Islet precursor cell (in vitro differentiated cells): ENCODE measurements around the gene BNIP5.
A peak's percentile ranks its signal among the peaks of the same experiment; 100 is the strongest.
"Not testable (repeated sequence)": the region's sequence is repeated elsewhere in the genome, so short reads cannot be mapped to it uniquely, and the experiment has no call there.

Source experiments
- DNase-seq: peaks from one replicate; pipeline ENCODE4 v3.0.0-alpha.2; 2018

Gene BNIP5

DNA sequence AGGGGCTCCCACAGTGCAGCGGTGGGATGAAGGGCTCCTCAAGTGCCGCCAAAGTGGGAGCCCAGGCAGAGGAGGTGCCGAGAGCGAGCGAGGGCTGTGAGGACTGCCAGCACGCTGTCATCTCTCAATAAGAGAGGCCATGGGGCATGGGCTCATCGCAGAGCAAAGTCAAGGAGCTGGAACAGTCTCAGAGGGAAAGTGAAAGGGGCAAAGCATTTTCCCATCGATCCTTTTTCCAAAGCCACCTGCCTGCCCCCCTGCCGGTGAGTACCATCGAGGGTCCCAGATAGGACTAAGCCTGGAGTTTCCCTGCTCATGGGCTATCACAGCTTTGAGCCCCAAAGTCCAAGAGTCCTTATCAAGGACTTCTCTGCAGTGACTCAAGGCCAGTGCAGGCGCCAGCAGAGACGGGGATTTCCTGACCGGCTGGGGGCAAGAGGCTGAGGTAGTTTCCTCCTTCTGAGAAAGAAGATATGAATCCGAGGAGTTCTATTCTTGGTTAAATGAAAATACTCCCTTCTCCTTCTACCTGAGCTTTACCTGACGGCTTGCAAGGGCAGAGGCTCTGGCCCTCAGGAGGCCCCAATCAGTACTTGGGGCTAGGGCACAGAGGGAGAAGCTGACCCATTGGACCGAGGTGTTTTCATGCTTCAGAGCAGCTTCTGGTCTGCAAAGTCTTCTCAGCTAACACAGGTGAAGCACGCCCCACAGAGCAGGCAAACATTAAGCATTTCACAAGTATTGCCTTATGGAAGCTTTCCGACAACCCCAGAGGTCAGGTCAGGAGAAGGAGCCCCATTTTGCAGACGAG, 28.2 kb upstream of the BNIP5 start:
- no peak for DNase-seq

DNA sequence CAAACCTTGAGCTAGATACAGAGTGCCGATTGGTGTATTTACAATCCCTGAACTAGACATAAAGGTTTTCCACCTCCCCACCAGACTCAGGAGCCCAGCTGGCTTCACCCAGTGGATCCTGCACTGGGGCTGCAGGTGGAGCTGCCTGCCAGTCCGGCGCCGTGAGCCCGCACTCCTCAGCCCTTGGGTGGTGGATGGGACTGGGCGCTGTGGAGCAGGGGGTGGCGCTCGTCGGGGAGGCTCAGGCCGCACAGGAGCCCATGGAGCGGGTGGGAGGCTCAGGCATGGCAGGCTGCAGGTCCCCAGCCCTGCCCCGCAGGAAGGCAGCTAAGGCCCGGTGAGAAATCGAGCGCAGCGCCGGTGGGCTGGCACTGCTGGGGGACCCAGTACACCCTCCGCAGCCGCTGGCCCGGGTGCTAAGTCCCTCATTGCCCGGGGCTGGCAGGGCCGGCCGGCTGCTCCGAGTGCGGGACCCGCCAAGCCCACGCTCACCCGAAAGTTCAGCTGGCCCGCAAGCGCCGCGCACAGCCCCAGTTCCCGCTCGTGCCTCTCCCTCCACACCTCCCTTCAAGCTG, 27.5 kb upstream of the BNIP5 start:
- DNase-seq = not testable (repeated sequence)

GRCh38 chr6:36363371-36363752, 26.7 kb upstream of the BNIP5 start:
- not testable (repeated sequence) for DNase-seq

- no peak for DNase-seq
These were observed 26.1 kb upstream of the BNIP5 start for GRCh38 chr6:36362551-36363370.

DNA sequence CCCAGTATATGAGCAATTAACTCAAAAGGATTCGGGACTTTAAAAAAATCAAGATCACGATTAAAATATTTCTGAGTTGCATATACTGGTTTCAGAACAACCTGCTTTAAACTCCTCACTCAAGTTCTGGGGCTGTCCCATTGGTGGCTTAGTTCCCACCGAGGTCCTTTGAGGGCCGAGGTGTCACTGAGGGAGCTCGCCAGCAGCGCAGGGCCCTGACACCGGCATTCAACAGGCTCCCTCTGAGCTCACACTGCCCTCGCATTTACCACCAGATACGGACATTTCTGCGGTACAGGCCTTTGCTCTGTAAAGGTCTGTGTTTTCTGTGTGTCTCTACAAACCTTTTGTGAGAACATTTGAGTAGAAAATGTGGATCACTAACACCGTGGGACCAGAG, 24.4 kb upstream of the BNIP5 start:
- DNase-seq = no peak

- peak; percentile 90 for DNase-seq
These were observed 23.8 kb upstream of the BNIP5 start for GRCh38 chr6:36360241-36361054.

DNA sequence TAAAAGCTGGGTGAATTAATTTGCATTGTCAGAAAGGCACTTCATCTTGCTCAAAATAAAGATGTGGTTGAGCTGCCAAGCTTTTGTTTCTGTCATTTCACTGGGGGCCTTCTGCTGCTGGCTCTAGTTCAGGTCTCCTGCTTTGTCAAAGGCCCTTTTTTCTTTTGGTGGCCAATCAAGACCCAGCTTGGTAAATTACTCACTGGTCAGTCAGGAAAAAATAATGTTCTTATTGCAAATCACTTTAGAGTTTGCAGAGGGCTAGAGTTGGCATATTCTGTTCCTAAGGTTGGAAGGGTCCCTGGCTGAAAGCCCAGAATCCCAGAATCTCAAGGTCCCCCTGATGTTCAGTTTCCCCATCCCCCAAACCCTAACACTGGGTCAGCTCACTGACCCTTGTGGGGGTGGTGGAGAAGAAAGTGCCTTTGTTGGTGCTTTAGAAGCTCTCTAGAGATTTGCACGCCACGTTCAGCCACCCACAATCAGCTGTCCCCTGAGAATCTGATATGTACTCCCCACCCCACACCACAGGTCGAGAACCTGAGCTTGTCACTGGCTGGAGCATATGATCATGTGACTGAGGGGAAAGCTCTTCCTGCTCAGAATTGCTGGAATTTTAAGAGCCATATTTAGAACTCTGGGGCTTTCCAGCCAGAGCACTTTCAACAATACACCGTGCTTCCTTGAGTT, 21.7 kb upstream of the BNIP5 start:
- DNase-seq = no peak

- DNase-seq = no peak
These were observed 21.2 kb upstream of the BNIP5 start for GRCh38 chr6:36357872-36358225.

DNA sequence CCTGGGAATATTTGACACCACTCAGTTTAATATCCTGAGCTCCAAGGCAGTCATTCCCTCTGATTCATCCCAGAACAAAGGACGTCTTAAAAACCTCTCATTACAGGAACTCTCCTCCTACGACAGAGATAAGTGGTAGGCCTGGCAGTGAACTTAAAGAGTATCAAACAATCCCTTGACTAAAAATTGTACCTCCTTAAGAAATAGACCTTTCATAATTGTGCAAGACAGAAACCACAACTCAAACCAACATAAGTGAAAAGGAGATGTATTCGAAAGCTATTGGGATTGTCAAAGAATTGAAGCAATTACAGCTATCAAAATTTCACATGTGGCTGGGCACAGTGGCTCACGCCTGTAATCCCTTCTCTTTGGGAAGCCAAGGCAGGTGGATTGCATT, 19.1 kb upstream of the BNIP5 start:
- DNase-seq = no peak

- no peak for DNase-seq
These were observed 16.8 kb upstream of the BNIP5 start for GRCh38 chr6:36353411-36353915.

GRCh38 chr6:36352477-36353157, 15.9 kb upstream of the BNIP5 start:
- no peak for DNase-seq

DNA sequence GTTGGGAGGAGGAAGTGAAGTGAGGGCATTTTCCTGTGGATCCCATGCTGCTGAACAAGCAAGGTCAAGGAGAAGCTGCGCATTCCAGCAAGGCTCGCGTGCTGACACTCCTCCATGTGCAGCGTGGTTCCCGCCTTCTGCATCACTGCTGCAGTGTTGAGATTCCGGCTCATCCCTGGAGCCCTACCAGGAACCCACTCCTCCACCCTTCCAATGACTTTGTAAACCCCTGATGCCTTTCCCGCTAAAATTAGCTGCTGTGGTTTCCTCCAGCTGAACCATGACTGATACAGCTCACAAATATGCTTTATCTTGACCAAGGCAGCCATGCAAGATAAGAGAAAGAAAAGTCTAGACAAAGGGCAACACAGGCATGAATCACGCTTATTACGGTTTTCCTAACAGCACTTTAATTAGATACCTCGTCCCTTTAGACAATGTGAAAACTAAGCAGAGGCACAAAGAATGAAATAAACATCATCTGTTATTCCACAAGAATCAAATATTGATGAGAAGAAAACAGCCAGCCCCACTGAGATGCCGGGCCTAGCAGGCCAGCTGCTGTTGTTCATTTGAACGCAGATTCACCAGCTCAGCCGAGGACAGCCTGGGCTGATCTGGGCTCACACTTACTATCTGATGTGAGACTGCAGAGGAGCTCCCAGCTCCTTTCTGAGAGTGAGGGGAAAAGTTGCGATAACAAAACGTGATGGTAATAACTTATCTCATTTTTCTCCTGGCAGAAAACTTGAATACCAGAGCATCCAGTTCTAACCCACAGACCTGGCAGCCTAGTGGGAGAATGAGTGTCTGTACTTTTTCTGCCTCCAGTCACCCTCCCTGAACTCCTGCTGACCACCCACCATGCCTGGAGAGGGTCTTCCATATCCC, 14.2 kb upstream of the BNIP5 start:
- peak; percentile 79 for DNase-seq

- no peak for DNase-seq
These were observed 13.4 kb upstream of the BNIP5 start for GRCh38 chr6:36350082-36350481.

DNA sequence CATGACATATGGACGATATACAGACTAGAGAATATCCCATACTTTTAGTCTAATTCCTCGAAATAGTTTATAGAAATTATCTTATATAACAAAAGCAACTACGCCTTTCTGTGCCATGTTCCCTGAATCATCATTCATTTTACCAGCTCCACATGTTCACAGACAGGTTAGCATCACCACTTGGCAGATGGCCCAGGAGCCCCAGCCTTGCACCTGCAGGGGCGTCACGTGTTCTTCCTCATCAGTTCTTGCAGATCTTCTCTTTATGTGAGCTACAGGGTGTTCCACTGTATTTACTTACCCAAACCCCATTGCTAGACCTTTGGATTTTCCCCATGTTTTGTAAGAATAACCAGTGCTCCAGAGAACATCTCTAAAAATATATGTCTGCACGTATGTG, 12.6 kb upstream of the BNIP5 start:
- DNase-seq = no peak

DNA sequence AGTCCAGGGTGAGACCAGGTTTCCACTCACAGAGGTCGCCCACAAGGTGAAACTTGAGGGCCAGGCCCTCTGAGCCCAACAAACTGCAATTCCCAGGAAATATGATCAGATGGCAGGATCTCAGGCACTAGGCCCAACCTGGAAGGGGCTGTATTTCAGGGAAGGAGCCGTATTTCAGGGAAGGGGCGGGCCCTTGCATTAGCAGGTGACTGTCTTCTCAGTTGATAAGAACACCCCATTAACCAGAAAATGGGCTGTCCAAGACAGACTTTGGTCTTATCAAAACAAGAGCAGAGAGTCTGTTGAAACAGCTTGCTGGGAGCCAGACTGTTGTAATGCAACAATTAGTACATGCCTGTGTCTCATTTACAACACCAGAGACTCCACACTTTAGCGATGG, 10.9 kb upstream of the BNIP5 start:
- DNase-seq = no peak

- no peak for DNase-seq
These were observed 10.0 kb upstream of the BNIP5 start for GRCh38 chr6:36346486-36347273.

DNA sequence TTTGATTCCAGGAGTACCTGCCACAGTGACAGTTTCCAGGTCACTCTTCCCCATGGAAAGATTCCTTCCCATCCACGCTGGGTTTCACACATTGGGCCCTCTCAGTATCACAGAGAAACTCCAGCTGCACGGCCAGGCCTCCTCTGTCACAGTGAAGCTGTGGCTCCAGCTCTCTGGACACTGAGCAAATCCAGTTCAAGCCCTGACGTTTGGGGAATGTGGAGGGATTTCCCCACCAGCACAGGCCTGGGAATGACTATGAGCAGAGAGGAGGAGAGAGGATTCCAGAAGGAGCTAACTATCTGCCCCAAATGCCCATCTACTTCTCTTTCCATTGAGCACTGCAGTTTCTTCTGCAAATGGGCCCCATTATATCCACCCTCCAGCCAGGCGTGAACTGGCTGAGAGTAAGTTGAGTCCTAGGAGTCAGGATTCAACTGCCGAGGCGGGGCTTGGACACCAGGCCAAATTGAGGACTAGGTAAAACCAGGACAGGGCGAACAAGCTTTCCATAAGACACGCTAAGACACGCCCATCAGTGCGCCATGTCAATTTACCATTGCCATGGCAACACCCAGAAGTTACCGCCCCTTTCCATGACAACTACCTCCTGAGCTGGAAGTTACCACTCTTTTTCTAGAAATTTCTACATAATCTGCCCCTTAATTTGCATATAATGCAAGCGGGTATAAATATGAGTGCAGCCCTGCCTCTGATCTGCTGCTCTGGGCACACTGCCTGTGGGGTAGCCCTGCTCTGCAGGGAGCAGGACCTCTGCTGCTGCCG, 9.2 kb upstream of the BNIP5 start:
- no peak for DNase-seq

GRCh38 chr6:36343109-36343680, 6.5 kb upstream of the BNIP5 start:
- DNase-seq = no peak
